ENCODE results near the gene DVL3. TPM values are rescaled to one million over a fixed set of nuclear protein-coding genes. Genes with fewer than 3 reads are reported as not detected.
"Not testable (repeated sequence)": the region's sequence is repeated elsewhere in the genome, so short reads cannot be mapped to it uniquely, and the experiment has no call there.

DVL3 gene
- 55.1 TPM for total RNA-seq
- long read RNA-seq, full-length matches to known transcripts = 47 of 105 reads
- long read RNA-seq, partial matches to known transcripts = 9 of 105 reads
- long read RNA-seq, other reads (novel, unspliced or antisense) = 49 of 105 reads

DNA sequence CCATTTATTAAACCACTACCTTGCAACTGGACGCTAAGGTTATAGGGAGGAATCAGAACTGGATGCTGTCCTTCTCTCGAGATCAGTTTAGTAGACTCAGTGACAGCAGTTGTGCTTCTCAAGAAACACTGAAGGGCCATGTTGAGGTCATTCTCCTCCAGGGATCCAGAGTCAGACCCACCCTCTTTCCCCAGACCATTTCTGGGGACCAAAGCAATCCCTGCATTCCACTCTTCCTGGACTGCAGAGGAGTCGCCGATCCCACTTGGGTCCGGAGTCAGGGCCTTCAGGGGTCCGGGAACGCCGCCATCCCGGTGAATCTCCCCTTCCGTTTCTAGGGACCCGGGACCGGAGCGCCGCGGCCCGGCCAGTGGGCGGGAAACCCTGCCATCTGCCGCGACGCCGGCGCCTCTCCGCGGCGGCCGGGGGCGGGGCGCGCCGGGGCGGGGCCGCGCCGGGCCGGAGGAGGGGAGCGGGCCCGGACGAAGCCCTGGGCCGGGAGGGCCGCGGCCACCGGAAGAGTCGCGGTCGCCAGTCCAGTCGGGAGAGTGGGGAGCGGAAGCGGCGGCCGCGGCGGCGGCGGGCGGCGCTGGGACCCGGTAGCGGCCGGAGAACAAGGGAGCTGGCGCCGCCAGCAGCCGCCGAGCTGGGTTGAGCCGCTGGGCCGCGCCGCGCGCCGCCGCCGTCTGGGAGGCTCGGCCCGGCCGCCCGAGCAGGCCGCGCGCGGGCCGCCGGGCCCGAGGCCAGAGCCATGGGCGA lies at the start of gene DVL3:
DVL3 (plus strand) TSS at position 493 of the 759 bp plus-strand sequence; CDS start at position 752, 259 bp downstream.
- Histone ChIP-seq H3K36me3 (no peaks in the 10 kb centered on the region), H3K27ac (peak within 1 kb of the TSS; percentile 88), H3K9me3 (no peaks in the 10 kb centered on the region), H3K4me3 (peak within 1 kb of the TSS; percentile 97), H3K4me1 (peaks cover 45% of the 10 kb centered on the region), H3K27me3 (ENCODE audit: low read depth) (no peaks in the 10 kb centered on the region)
- ATAC-seq (peak; percentile 92 to 94), DNase-seq (peak; percentile 86)
- TF ChIP-seq, protein P1, sequence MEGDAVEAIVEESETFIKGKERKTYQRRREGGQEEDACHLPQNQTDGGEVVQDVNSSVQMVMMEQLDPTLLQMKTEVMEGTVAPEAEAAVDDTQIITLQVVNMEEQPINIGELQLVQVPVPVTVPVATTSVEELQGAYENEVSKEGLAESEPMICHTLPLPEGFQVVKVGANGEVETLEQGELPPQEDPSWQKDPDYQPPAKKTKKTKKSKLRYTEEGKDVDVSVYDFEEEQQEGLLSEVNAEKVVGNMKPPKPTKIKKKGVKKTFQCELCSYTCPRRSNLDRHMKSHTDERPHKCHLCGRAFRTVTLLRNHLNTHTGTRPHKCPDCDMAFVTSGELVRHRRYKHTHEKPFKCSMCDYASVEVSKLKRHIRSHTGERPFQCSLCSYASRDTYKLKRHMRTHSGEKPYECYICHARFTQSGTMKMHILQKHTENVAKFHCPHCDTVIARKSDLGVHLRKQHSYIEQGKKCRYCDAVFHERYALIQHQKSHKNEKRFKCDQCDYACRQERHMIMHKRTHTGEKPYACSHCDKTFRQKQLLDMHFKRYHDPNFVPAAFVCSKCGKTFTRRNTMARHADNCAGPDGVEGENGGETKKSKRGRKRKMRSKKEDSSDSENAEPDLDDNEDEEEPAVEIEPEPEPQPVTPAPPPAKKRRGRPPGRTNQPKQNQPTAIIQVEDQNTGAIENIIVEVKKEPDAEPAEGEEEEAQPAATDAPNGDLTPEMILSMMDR (IDR thresholded peaks at IDR 0.05) = no peak
- intact Hi-C loops (cut with DNase I) = no loop called here

DNA sequence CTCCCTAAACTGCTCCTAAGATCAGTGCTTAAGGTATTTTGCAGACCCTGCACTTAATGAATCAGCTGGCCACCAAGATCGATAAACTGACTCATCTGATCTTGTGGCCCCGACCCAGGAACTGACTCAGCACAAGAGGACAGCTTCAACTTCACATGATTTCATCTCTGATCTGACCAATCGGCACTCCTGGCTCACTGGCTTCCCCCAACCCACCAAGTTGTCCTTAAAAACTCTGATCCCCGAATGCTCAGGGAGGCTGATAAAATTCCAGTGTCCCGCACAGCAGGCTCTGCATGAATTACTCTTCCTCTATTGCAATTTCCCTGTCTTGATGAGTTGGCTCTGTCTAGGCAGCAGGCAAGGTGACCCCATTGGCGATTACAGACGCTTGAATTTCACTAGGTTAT lies 44.9 kb upstream of the DVL3 start:
- peaks cover 4% of the 10 kb centered on the region for H3K27me3 ChIP-seq (ENCODE audit: low read depth)
- no peak for ATAC-seq
- H3K4me1 ChIP-seq = no peaks in the 10 kb centered on the region
- no peak for DNase-seq
- H3K4me3 ChIP-seq = no peak overlapping the region
- no peaks in the 10 kb centered on the region for H3K9me3 ChIP-seq
- TF ChIP-seq, protein P1 (IDR thresholded peaks at IDR 0.05) = no peak
- no peak overlapping the region for H3K27ac ChIP-seq
- intact Hi-C loops (cut with DNase I) = no loop called here
- H3K36me3 ChIP-seq = no peaks in the 10 kb centered on the region

DNA sequence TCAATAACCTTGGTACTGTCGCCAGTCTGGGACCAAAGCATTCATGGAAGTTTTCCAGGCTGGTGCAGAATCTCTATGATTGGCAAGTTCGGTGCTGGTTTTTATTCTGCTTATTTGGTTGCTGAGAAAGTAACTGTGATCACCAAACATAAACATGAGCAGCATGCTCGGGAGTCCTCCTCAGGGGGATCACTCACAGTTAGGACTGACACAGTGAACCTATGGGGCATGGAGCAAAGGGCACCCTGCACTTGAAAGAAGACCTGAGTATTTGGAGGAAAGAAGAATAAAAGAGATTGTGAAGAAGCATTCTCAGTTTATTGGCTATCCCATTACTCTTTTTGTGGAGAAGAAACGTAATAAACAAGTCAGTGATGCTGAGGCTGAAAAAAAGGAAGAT lies 39.2 kb upstream of the DVL3 start:
- Histone ChIP-seq H3K9me3 (no peaks in the 10 kb centered on the region), H3K36me3 (no peaks in the 10 kb centered on the region), H3K4me3 (no peak overlapping the region), H3K4me1 (no peaks in the 10 kb centered on the region), H3K27ac (no peak overlapping the region), H3K27me3 (ENCODE audit: low read depth) (peaks cover 4% of the 10 kb centered on the region)
- ATAC-seq (no peak), DNase-seq (no peak)
- intact Hi-C loops (cut with DNase I) = no loop called here
- TF ChIP-seq, protein P1 (IDR thresholded peaks at IDR 0.05) = no peak

DNA sequence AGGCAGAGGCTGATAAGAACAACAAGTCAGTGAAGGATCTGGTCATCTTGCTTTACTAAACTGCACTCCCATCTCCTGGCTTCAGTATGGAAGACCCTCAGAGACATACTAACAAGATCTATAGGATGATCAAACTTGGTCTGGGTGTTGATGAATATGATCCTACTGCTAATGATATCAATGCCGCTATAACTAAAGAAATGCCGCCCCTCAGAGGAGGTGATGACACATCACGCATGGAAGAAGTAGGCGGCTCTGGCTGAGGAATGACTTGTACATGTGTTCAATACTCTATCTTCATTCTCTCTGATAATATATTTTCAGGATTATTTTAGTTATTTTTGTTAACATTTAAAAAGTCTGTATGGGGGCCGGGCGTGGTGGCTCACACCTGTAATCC lies 37.5 kb upstream of the DVL3 start:
- ATAC-seq (no peak), DNase-seq (no peak)
- TF ChIP-seq, protein P1 (IDR thresholded peaks at IDR 0.05) = no peak
- Histone ChIP-seq H3K27ac (no peak overlapping the region), H3K4me1 (no peaks in the 10 kb centered on the region), H3K27me3 (ENCODE audit: low read depth) (peaks cover 2% of the 10 kb centered on the region), H3K36me3 (no peaks in the 10 kb centered on the region), H3K4me3 (no peak overlapping the region), H3K9me3 (no peaks in the 10 kb centered on the region)
- intact Hi-C loops (cut with DNase I) = no loop called here

DNA sequence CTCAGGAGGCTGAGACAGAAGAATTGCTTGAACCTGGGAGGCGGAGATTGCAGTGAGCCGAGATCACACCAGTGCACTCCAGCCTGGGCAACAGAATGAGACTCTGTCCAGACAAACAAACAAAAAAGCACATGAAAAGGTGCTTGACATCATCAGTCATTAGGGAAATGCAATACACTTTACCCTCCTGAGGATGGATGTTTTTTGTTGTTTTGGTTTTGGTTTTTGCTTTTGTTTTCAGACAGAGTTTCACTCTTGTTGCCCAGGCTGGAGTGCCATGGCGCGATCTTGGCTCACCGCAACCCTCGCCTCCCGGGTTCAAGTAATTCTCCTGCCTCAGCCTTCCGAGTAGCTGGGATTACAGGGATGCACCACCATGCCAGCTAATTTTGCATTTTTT lies 34.1 kb upstream of the DVL3 start:
- ATAC-seq; H3K27me3 ChIP-seq (ENCODE audit: low read depth); intact Hi-C loops (cut with DNase I); H3K4me1 ChIP-seq; DNase-seq; H3K4me3 ChIP-seq; H3K27ac ChIP-seq; H3K9me3 ChIP-seq; H3K36me3 ChIP-seq: not testable (repeated sequence)

DNA sequence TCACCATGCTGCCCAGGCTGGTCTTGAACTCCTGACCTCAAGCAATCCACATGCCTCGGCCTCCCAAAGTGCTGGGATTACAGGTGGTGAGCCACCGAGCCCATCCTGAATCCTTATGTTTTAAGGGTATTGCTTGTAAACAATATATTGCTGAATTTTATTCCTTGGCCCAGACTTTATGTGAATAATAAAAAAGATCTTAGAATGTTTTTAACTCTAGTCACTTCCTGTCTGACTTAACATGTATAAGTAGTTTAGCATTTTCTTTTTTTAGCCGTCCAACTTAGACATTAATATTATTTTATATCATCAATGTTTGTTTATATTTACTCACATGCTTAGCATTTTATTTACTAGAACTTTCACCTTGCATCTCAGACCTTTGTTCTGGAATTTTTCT lies 29.2 kb upstream of the DVL3 start:
- H3K27me3 ChIP-seq (ENCODE audit: low read depth) = no peaks in the 10 kb centered on the region
- TF ChIP-seq, protein P1 (IDR thresholded peaks at IDR 0.05) = no peak
- no peaks in the 10 kb centered on the region for H3K9me3 ChIP-seq
- no peak overlapping the region for H3K27ac ChIP-seq
- intact Hi-C loops (cut with DNase I) = no loop called here
- H3K4me1 ChIP-seq = peaks cover 5% of the 10 kb centered on the region
- no peak for DNase-seq
- H3K4me3 ChIP-seq = no peak overlapping the region
- H3K36me3 ChIP-seq = no peaks in the 10 kb centered on the region
- no peak for ATAC-seq

Data from lower lobe of right lung (tissue), 2 donors.